Hepatocyte (in vitro differentiated cells): ENCODE data around the gene SPATC1L. TPM values are rescaled to one million over a fixed set of nuclear protein-coding genes. Genes with fewer than 3 reads are reported as not detected.

ENCODE experiments used
- DNase-seq: peaks from one replicate; pipeline ENCODE4 v3.0.0-alpha.2; 2016; ENCODE audit warnings: low spot score
- H2AFZ ChIP-seq: fragments of 200-600 bp; sonication (generic); 2 replicates; pipeline ENCODE4 v1.6.0; 2016; ENCODE audit warnings: antibody characterized with exemption, mild to moderate bottlenecking
- H3K27ac ChIP-seq: fragments of 200-600 bp; sonication (generic); 2 replicates; pipeline ENCODE4 v1.5.1; 2016; ENCODE audit warnings: mild to moderate bottlenecking
- H3K27me3 ChIP-seq: fragments of 200-600 bp; sonication (generic); 2 replicates; pipeline ENCODE4 v1.6.1; 2016
- H3K36me3 ChIP-seq: fragments of 200-600 bp; sonication (generic); replicated peaks from 2 replicates; pipeline ENCODE4 v1.5.1; 2016; ENCODE audit warnings: low read depth; ENCODE audit not compliant: insufficient read depth
- H3K4me1 ChIP-seq: fragments of 200-600 bp; sonication (generic); 2 replicates; pipeline ENCODE4 v1.5.1; 2016; ENCODE audit warnings: mild to moderate bottlenecking, moderate library complexity; ENCODE audit not compliant: insufficient read depth
- H3K4me2 ChIP-seq: fragments of 200-600 bp; sonication (generic); 2 replicates; pipeline ENCODE4 v1.6.0; 2016
- H3K4me3 ChIP-seq: fragments of 200-600 bp; sonication (generic); 2 replicates; pipeline ENCODE4 v1.5.1; 2016; ENCODE audit warnings: mild to moderate bottlenecking
- H3K79me2 ChIP-seq: fragments of 200-600 bp; sonication (generic); 2 replicates; pipeline ENCODE4 v1.6.0; 2017; ENCODE audit warnings: mild to moderate bottlenecking
- H3K9me2 ChIP-seq: fragments of 200-600 bp; sonication (generic); replicated peaks from 2 replicates; pipeline ENCODE4 v1.6.0; 2017; ENCODE audit warnings: mild to moderate bottlenecking; ENCODE audit not compliant: insufficient read depth
- H3K9me3 ChIP-seq: fragments of 200-600 bp; sonication (generic); 2 replicates; pipeline ENCODE4 v1.5.1; 2016; ENCODE audit warnings: low read depth, mild to moderate bottlenecking
- H4K20me1 ChIP-seq: fragments of 200-600 bp; sonication (generic); 2 replicates; pipeline ENCODE4 v1.6.0; 2016; ENCODE audit warnings: mild to moderate bottlenecking; ENCODE audit not compliant: insufficient read depth, poor library complexity, severe bottlenecking
- EZH2 ChIP-seq: fragments of 200-600 bp; sonication (generic); IDR thresholded peaks from 2 replicates; pipeline ENCODE4 v1.6.1; 2016; ENCODE audit warnings: antibody characterized with exemption, mild to moderate bottlenecking, borderline replicate concordance
- EZH2phosphoT487 ChIP-seq: fragments of 200-600 bp; sonication (generic); IDR thresholded peaks from one replicate; pipeline ENCODE4 v1.6.1; 2018; ENCODE audit warnings: antibody characterized with exemption, mild to moderate bottlenecking, low read depth, moderate library complexity; ENCODE audit not compliant: unreplicated experiment, severe bottlenecking
- WGBS: methylation state at CpG from one replicate; pipeline ENCODE4 v1.1.6; 2016; ENCODE audit warnings: low lambda C conversion rate; ENCODE audit errors: missing lambda C conversion rate; 5-methylcytosine and 5-hydroxymethylcytosine counted together
- polyA plus RNA-seq: library from polyadenylated mRNA; unstranded; fragments of >200 nt; fragmentation: Nextera tagmentation; extraction: Ambion mirVana; gene quantifications from 2 replicates; pipeline ENCODE4 v1.2.1, GENCODE V29; 2016
- total RNA-seq: library from RNA; depleted of rRNA; stranded (reverse); fragments of >200 nt; gene quantifications from 2 replicates; pipeline ENCODE4 v1.2.3, GENCODE V29; 2014
- TF ChIP-seq, protein P1 (sequence below): fragments of 200-600 bp; sonication (generic); IDR thresholded peaks from 2 replicates; pipeline ENCODE4 v1.5.1; 2016; ENCODE audit warnings: antibody characterized with exemption, mild to moderate bottlenecking; ENCODE audit not compliant: poor library complexity

The SPATC1L gene
- total and polyA plus RNA-seq, 2 experiments from 2014 or later: 10.1 to 24.2 TPM

DNA sequence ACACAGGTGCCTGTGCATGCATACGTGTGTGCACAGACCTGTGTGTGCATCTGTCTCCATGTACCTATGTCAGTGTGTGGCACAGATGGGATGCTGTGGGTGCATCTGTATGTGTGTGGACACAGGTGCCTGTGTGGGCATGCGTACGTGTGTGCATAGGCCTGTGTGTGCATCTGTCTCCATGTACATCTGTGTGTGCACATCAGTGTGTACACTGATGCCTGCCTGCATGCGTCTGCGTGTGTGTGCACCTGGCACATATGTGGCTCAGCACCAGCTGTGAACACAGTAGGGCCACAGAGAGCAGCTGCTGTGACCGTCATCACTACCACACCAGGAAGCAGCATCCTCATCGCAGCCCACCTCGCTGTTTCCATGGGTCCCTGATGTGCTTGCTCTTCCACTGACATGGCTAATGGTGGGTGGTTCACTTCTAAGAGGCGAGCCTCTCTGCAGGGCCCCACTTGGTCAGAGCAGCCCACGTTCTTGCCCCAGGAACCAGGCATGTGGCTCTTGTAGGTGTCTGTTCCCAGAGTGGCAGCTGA, 9.6 kb upstream of the SPATC1L start:
- no peak overlapping the region for H3K27ac ChIP-seq
- H3K36me3 ChIP-seq: no peaks in the 10 kb centered on the region
- H2AFZ ChIP-seq: no peak overlapping the region
- peak; percentile 2 for DNase-seq
- H3K79me2 ChIP-seq: no peaks in the 10 kb centered on the region
- TF ChIP-seq, protein P1, sequence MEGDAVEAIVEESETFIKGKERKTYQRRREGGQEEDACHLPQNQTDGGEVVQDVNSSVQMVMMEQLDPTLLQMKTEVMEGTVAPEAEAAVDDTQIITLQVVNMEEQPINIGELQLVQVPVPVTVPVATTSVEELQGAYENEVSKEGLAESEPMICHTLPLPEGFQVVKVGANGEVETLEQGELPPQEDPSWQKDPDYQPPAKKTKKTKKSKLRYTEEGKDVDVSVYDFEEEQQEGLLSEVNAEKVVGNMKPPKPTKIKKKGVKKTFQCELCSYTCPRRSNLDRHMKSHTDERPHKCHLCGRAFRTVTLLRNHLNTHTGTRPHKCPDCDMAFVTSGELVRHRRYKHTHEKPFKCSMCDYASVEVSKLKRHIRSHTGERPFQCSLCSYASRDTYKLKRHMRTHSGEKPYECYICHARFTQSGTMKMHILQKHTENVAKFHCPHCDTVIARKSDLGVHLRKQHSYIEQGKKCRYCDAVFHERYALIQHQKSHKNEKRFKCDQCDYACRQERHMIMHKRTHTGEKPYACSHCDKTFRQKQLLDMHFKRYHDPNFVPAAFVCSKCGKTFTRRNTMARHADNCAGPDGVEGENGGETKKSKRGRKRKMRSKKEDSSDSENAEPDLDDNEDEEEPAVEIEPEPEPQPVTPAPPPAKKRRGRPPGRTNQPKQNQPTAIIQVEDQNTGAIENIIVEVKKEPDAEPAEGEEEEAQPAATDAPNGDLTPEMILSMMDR: no peak
- TF ChIP-seq EZH2phosphoT487 (no peak), EZH2 (no peak)
- no peak overlapping the region for H3K4me2 ChIP-seq
- H4K20me1 ChIP-seq: no peaks in the 10 kb centered on the region
- H3K4me3 ChIP-seq: no peak overlapping the region
- 97% methylated on average over 10 of the region's 10 CpGs for WGBS
- no peaks in the 10 kb centered on the region for H3K9me2 ChIP-seq
- H3K9me3 ChIP-seq: no peaks in the 10 kb centered on the region
- H3K27me3 ChIP-seq: no peaks in the 10 kb centered on the region
- H3K4me1 ChIP-seq: peaks cover 12% of the 10 kb centered on the region

DNA sequence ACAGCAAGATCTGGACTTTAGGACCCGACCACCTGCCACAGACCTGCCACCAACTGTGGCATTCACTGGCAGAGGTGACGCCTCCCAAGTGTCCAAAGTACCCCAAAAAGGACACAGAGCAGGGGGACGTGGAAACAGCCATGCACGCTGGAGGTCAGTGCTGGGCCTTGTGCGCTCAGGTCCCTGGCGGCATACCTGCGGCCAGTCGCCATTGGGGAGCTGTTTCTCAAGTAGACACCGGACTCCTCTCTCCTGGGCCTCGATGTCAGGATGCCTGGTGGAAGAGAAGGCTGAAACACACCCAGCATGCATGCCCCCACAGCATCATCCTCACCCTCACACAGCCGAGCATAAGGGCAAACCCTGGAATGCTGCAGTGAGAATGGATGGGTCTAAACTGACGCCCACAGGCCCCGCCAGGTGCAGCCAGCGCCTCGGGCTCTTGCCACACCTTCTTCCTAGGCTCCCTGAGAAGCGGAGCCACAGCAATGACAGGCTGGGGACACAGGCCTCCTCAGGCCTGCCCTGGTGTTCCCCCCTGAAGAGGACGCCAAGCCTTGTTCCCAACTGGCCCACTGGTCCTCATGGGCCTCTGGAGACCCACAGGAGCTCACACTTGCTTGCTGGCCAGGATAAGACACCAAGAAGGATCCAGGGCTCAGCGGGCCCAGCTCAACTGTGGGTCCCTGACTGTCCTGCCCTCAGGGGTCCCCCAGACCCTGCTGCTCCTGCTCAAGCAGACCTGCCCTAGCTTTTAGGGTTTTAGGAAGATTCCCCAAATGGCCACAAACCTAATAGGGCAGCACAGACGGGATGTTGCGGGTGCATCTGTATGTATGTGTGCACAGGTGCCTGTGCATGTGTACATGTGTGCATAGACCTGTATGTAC, 7.7 kb upstream of the SPATC1L start:
- peak; percentile 3 for DNase-seq
- peaks cover 16% of the 10 kb centered on the region for H3K4me1 ChIP-seq
- no peak for TF ChIP-seq EZH2phosphoT487
- TF ChIP-seq EZH2: no peak
- TF ChIP-seq, protein P1: no peak
- 97% methylated on average over 20 of the region's 20 CpGs for WGBS
- no peak overlapping the region for H2AFZ ChIP-seq
- no peak overlapping the region for H3K4me3 ChIP-seq
- no peaks in the 10 kb centered on the region for H3K79me2 ChIP-seq
- H3K9me3 ChIP-seq: no peaks in the 10 kb centered on the region
- H3K36me3 ChIP-seq: no peaks in the 10 kb centered on the region
- no peak overlapping the region for H3K4me2 ChIP-seq
- no peak overlapping the region for H3K27ac ChIP-seq
- no peaks in the 10 kb centered on the region for H4K20me1 ChIP-seq
- no peaks in the 10 kb centered on the region for H3K27me3 ChIP-seq
- no peaks in the 10 kb centered on the region for H3K9me2 ChIP-seq

DNA sequence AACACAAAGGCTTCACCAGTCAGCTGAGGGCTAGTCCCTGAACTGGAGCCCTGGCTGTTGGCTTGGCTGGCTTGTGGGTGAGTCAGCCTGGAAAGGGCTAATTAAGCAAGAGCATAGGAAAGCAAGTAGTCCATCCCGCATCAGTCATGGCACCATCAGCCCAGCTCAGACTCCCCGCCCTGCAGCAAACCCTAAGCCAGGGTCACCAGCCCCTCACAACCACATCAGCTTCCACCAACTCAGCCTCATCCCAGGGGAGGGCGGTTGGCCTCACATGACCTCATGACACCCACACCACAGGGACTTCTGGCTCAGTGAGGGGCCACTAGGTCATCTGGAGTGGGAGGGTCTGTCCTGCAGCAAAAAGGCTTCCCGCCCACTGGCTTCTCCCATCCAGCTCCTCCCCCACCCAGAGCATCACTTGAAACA, 7.0 kb upstream of the SPATC1L start:
- Histone ChIP-seq H3K9me3 (no peaks in the 10 kb centered on the region), H2AFZ (no peak overlapping the region), H3K4me1 (peaks cover 16% of the 10 kb centered on the region), H3K36me3 (no peaks in the 10 kb centered on the region), H3K9me2 (no peaks in the 10 kb centered on the region), H3K27ac (no peak overlapping the region), H3K79me2 (no peaks in the 10 kb centered on the region), H3K27me3 (no peaks in the 10 kb centered on the region), H3K4me2 (no peak overlapping the region), H4K20me1 (no peaks in the 10 kb centered on the region), H3K4me3 (no peak overlapping the region)
- no peak for TF ChIP-seq EZH2
- peak; percentile 11 for DNase-seq
- WGBS: 97% methylated on average over 4 of the region's 4 CpGs

DNA sequence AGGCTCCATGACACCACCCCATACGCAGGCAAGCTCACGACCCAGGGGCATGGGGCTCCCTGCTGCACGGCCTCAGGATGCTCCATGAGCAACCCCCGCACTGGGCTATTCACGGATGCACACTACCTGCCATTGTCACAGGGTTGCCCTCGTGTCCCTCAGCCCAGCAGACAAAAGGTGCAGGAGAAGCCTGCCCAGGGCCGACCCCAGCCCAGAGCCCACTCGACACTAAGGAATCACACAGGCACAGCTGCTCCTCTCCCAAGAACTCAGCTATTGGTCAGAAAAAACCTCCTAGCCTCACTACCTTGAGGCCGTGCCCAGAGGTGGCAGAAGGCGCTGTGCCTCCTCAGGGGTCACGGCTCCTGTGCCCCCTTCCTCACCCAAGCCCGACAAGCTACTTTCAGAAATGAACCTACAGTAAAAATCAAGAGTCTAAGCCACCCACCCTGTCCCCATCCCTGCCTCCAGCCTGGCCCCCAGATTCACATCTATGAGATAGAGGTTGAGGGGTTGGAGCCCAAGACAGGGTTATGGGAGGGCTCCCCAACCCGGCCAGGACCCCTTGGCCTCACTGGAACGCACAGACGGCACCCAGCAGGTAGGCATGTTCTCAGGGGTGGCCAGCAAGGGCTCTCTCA, 6.4 kb upstream of the SPATC1L start:
- DNase-seq: peak; percentile 3
- TF ChIP-seq EZH2: no peak
- TF ChIP-seq, protein P1: no peak
- TF ChIP-seq EZH2phosphoT487: no peak
- Histone ChIP-seq H4K20me1 (no peaks in the 10 kb centered on the region), H3K9me3 (no peaks in the 10 kb centered on the region), H3K79me2 (no peaks in the 10 kb centered on the region), H2AFZ (no peak overlapping the region), H3K4me2 (no peak overlapping the region), H3K9me2 (no peaks in the 10 kb centered on the region), H3K27me3 (no peaks in the 10 kb centered on the region), H3K36me3 (no peaks in the 10 kb centered on the region), H3K27ac (peak overlapping the region; percentile 23), H3K4me3 (no peak overlapping the region), H3K4me1 (peaks cover 16% of the 10 kb centered on the region)
- WGBS: 91% methylated on average over 15 of the region's 15 CpGs
